Vagina (tissue), 2 donors: ENCODE measurements around the gene GPR137.

Source experiments
- CTCF ChIP-seq, 3 experiments: fragments of 450-650 bp in 2 of 3; fragments of 200-600 bp in 1 of 3; sonication (generic) in 1 of 3; IDR thresholded peaks; one replicate each; pipeline ENCODE4 v1.5.1; 2017 to 2019; ENCODE audit warnings: antibody characterized with exemption in 3 of 3, mild to moderate bottlenecking in 2 of 3, moderate library complexity in 2 of 3
- POLR2A ChIP-seq, 2 donors: fragments of 450-650 bp; IDR thresholded peaks; one replicate each; pipeline ENCODE4 v1.6.1; 2017; ENCODE audit warnings: antibody characterized with exemption in 2 of 2, mild to moderate bottlenecking in 2 of 2, moderate library complexity in 2 of 2
- POLR2AphosphoS5 ChIP-seq, 2 donors: sonication (generic); formaldehyde crosslinking; IDR thresholded peaks; one replicate each; pipeline ENCODE4 v1.9.0; 2017; ENCODE audit warnings: antibody characterized with exemption in 2 of 2, mild to moderate bottlenecking in 2 of 2, low read depth in 1 of 2; ENCODE audit not compliant: insufficient read depth in 1 of 2

GRCh38 chr11:64284048-64284961 is 1.3 kb upstream of the GPR137 start, which contains the start of gene BAD:
- no peak for TF ChIP-seq CTCF (IDR thresholded peaks at IDR 0.05)
- TF ChIP-seq POLR2AphosphoS5 (IDR thresholded peaks at IDR 0.05; ENCODE audit: insufficient read depth in 1 of 2, low read depth in 1 of 2): peak; percentile 60 to 96
- peak in 1 of 2 donors; percentile 53 for TF ChIP-seq POLR2A (IDR thresholded peaks at IDR 0.05)
